ENCODE results near the gene TMC8.

TMC8 gene, protein sequence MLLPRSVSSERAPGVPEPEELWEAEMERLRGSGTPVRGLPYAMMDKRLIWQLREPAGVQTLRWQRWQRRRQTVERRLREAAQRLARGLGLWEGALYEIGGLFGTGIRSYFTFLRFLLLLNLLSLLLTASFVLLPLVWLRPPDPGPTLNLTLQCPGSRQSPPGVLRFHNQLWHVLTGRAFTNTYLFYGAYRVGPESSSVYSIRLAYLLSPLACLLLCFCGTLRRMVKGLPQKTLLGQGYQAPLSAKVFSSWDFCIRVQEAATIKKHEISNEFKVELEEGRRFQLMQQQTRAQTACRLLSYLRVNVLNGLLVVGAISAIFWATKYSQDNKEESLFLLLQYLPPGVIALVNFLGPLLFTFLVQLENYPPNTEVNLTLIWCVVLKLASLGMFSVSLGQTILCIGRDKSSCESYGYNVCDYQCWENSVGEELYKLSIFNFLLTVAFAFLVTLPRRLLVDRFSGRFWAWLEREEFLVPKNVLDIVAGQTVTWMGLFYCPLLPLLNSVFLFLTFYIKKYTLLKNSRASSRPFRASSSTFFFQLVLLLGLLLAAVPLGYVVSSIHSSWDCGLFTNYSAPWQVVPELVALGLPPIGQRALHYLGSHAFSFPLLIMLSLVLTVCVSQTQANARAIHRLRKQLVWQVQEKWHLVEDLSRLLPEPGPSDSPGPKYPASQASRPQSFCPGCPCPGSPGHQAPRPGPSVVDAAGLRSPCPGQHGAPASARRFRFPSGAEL

DNA sequence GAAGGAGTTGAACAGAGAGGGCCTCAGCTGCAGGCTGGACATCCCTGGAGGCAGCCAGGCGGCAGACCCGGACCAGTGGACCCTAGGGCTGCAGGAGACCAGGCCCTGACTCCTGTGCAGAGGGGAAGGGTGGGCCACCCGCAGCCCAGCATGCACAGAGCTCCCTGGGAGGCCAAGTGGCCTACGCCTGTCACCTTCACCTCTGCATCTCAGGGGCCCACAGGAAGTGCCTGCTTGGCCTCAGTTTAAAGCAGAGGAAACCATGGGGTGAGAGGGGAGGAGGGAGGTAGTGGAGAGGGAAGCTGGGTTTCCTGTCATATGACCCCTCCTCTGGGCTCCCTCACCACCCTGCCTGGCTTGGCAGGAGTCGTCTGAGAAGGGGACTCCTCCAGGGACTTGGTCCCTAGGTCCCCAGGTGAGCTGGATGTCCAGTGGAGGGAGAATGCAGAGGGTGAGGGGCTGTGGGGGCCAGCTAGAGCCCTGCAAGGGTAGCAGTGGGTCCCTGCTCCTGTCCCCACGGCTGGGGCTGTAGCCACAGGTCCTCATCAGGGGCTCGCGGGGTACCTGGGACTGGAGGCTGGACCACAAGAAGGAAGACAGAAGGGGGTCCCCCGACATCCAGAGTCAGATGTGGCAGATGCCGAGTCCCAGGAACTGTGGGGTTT lies at the start of gene TMC8:
TMC8 (plus strand) TSS at position 335 of the 665 bp plus-strand sequence. CDS start 818 bp downstream, outside the sequence.
- DNase-seq (ENCODE audit: low read depth), result peak; percentile 87

DNA sequence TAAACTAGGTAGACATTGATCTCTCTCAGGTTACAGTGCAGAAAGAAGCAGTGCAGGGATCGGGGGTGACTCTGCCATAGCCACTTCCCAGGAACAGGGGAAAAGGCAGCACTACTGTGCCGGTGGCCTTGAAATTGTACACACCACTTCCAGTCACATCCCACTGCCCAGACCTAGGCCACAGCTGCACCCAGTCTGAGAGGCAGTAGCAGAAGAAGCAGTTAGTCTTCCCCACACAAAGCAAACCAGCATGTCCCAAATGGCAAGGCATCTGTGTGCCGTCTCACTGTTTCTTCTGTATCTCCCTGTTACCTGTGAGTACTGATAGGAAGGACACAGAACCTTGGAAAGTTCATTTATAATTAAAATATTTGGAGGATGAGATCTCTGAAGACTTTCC lies 49.0 kb upstream of the TMC8 start:
- DNase-seq (ENCODE audit: low read depth), result no peak

DNA sequence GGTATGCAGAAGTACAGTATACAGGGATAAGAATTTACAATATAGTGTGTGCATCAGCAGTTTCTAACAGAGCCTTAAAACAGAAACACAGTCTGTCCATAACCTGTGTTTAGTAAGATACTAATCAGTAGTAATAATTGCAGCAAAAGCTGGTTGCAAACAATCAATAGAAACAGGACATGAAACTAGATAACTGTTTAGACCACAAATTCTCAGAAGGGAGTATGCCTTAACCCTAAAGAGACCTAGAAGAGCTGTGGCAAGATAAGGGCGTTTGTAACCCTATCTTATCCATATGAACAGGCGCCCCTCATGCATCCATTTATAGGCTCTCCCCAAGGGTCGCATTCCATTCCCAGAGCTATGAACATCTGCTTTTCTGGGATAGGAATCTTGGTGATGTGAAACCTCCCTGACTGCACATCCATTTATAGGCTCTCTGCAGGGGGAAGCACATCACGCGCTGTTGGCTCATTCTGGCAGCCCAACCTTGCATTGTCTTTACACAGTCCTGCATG lies 48.2 kb upstream of the TMC8 start:
- peak; percentile 63 for DNase-seq (ENCODE audit: low read depth)

DNA sequence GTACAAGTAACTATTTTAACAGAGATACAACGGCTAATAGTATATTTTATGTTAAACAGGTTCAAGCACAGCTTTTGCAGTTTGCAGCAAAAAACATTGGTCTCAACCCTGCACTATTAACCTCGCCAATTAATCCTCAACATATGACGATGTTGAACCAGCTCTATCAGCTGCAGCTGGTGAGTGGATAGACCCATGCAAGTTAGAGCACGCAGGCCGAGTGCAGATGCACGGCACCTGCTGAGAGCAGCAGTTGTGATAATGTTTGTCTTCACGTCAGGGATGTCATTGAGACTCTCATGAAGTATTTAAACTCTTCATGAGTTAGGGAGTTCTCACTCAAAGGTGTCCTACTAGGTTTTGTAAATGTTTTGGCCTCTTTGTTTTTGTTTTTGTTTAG lies 47.6 kb upstream of the TMC8 start:
- no peak for DNase-seq (ENCODE audit: low read depth)

DNA sequence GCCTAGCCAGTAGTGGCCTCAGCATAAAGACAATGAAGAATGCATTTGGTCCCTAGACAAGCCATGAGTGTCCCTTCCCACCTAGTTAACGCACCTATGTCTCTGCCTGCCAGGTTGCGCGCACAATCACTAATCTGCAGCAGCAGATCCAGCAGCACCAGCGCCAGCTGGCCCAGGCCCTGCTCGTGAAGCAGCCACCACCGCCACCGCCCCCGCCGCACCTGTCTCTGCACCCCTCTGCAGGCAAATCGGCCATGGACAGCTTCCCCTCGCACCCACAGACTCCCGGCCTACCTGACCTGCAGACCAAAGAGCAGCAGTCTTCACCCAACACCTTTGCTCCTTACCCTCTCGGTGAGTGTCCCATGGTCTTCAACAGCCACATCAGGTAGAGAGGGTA lies 43.8 kb upstream of the TMC8 start:
- no peak for DNase-seq (ENCODE audit: low read depth)

DNA sequence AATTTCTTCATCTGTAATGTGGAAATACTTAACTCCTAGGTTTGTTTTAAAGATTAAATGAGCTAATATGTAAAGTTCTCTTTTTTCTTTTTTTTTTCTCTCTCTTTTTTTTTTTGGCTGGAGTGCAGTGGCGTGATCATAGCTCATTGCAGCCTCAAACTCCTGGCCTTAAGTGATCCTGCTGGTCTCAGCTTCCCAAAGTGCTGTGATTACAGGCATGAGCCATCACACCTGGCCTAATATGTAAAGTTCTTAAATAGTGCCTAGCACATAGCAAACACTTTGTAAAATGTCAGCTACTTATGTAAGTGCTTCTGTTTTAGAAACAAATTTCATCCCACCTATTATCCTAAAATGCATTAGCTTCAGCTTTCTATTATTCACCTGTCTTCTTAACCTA lies 42.0 kb upstream of the TMC8 start:
- no peak for DNase-seq (ENCODE audit: low read depth)

DNA sequence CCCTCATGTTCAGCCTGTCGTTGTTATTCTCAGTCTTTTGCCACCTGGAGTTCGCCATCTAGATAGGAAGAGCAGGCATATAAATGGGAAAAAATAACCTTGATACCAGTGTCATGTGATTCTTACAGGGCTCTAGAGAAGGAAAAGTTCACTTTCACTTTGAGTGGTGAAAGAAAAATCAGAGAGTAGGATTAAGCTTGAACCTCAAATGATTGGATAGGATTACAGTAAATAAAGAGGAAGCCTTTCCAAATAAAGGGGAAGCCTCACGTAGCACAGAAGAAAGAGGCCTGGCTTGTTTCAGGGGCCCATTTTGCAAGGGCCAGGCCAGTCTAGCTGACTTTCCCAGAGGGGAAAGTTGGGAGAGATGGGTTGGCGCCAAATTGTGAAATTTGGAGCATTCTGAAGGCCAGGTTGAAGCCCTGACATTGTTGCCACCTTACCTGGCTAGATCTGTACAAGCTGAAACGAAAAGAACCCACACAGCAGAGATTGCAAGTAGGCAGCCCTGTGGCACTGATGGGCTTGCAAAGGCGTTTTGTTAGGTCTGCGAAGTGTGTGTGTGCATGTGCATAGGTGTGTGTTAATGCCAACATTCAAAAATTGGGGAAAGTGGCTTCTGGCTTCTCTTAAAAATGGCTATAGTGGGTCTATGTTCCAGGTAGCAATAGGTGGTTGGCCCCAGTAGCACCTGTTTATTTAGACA lies 40.8 kb upstream of the TMC8 start:
- no peak for DNase-seq (ENCODE audit: low read depth)

DNA sequence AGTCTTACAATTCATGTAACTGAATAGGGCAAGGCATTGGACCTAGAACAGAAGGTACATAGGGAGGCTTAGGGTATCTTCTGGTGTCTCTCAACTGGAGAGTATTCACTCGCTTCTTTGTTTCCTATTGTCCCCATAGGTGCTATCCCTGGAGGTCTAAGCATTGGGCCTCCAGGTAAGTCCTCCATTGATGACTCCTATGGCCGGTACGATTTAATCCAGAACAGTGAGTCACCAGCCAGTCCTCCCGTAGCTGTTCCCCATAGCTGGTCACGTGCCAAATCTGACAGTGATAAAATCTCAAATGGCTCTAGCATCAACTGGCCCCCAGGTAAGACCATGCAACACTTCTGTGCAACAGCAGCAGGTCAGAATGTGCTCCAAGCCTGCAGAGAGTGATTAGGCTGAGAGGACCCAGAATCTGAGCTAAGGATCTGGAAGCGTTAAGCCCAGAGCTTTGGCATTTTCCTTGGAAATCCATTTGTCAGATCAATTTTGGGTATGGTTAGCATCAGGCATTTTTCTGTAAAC lies 37.7 kb upstream of the TMC8 start:
- DNase-seq (ENCODE audit: low read depth), result no peak

DNA sequence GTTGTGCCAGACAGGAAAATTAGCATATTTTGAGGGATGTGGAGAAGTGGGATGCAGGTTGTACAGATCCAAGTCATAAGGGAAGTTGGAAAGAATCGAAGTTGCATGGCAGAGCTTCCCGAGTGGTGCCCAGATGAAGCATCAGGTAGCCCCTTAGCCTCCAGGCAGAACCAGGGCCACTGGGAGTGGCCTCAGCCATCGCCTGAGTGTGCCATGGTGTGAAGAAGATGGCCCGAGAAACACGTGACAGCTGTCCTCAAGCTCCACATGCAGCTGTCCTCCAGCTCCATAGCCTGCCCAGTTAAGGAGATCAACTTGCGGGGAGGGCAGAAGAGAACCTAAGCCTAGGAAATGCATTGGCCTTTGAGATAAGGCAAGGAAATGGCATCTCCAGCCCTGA lies 35.5 kb upstream of the TMC8 start:
- no peak for DNase-seq (ENCODE audit: low read depth)

DNA sequence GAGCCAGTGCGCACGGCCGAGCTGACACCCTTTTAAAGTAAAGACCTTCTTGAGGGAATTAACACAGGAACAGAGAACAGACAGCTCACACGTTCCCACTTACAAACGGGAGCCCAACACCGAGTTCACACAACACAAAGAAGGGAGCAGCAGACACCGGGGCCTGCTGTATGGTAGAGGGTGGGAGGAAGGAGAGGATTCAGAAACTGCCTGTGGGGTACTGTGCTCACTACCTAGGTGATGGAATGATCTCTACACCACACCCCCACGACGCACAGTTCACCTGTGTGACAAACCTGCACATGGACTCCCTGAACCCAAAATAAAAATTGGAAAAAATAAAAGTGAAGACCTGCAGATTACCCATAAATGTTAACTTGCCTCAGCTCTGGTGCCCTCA lies 34.5 kb upstream of the TMC8 start:
- no peak for DNase-seq (ENCODE audit: low read depth)

DNA sequence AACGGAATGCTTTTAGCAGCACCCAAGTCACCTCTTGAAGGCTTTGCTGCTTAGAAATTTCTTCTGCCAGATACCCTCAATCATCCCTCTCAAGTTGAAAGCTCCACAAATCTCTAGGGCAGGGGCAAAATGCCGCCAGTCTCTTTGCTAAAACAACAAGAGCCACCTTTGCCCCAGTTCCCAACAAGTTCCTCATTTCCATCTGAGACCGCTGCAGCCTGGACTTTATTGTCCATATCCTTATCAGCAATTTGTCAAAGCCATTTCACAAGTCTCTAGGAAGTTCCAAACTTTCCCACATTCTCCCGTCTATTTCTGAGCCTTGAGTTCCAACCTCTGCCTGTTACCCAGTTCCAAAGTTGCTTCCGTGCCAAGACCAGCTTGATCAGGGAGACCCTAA lies 29.5 kb upstream of the TMC8 start:
- DNase-seq (ENCODE audit: low read depth), result no peak

DNA sequence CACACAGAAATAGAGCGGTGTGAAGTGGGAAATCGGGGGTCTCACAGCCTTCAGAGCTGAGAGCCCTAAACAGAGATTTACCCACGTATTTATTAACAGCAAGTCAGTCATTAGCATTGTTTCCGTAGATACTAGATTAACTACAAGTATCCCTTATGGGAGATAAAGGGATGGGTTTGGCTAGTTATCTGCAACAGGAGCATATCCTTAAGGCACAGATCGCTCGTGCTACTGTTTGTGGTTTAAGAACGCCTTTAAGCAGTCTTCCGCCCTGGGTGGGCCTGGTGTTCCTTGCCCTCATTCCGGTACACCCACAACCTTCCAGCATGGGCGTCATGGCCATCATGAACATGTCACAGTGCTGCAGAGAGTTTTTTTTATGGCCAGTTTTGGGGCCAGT lies 29.0 kb upstream of the TMC8 start:
- no peak for DNase-seq (ENCODE audit: low read depth)

DNA sequence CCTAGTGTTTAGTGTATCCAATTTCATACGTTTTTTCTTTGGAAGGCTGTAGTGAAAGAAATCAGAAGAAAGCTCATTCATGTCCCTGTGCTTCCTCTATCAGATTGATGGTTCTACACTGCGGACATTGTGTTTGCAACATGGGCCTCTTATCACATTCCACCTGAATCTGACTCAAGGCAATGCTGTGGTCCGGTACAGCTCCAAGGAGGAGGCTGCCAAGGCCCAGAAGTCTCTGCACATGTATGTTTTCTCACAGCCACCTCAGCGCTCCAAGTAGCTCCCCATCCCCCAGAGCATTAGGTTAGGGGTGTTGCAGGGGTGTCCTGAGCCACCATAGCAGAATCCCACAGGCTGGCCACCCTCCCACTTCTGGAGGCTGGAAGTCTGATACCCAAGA lies 27.3 kb upstream of the TMC8 start:
- no peak for DNase-seq (ENCODE audit: low read depth)

DNA sequence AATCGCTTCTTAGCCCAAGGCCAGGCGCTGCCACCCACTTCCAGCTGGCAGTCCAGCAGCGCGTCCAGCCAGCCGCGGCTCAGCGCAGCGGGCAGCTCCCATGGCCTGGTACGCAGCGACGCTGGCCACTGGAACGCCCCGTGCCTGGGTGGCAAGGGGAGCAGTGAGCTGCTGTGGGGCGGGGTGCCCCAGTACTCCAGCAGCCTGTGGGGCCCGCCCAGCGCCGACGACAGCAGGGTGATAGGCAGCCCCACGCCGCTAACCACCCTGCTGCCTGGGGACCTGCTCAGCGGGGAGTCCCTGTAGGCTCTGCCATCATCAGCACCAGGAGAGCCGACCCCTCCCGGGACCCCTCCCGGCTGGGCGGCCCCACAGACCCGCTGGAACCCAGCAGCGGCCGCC lies 26.0 kb upstream of the TMC8 start:
- no peak for DNase-seq (ENCODE audit: low read depth)

DNA sequence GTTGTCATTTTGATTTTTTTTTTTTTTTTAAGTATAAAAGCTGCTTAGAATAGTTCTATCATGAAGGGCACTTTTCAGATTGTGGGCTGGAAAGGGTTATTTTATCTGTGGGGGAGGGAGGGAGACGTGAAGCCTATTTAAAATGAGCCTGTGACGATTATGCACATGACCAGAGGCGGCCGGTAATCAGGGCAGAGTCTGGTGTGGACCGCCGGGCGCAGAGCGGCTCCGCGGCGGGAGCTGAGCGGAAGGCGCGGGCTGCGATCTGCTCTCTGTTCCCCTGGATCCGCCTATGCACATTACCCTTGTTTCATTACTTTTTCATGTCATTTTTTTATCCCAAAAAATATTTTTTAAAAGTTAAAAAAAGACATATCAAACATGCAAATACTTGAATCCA lies 25.5 kb upstream of the TMC8 start:
- DNase-seq (ENCODE audit: low read depth), result no peak

DNA sequence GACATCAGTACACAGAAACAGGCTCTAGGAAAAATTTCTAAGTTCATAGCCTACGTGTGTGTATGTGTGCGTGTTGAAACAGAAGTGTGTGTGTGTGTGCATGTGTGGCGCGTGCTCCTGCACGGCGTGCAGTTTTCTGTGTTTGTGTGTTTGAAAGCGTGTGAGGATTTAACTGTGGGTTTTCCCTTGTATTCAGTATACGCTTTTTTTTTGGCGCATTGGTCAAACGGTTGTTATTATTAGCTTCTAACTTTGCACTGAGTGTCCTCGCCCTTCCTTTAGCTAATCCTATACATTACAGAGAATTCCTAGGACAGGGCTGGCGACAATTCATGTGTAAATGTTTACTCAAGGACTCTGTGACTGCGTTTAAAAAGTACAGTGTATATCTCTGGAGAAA lies 25.0 kb upstream of the TMC8 start:
- DNase-seq (ENCODE audit: low read depth), result no peak

DNA sequence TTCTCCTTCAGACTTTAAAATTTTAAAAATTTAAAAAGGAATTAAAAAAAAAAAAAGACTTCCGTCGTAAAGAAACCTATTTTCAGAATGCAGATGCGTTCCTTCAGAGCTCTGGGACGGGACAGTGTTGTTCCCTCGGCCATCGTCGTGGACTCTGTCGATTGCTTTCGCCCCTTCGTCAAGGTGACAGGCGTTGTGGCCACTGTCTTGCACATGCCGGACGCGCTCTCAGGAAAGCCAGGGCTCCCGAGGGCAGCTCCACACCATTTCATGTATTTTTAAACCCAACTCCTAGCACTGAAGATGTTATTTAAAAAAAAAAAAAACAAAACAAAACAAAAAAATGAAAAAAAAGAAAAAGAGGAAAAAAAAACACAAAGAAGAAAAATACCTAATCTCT lies 24.4 kb upstream of the TMC8 start:
- DNase-seq (ENCODE audit: low read depth), result no peak

DNA sequence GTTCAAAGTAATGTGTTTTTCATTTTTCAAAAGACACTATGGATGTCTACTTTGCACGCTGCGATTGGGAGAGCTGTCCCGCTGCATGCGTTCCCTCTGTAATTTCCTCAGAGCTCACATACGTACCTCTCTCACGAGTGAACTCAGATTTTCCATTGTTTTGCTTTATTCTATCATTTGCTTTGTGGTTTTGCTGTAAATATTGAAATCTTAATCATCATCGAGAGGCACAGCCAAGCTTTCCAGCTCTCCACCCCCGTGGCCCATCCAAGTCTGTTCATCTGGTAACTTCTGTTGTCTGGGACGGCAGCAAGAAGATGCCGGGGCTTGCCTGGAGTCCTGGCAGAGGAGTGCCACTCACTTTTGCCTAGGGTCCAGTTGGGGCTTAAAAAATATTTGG lies 23.1 kb upstream of the TMC8 start:
- DNase-seq (ENCODE audit: low read depth), result no peak

DNA sequence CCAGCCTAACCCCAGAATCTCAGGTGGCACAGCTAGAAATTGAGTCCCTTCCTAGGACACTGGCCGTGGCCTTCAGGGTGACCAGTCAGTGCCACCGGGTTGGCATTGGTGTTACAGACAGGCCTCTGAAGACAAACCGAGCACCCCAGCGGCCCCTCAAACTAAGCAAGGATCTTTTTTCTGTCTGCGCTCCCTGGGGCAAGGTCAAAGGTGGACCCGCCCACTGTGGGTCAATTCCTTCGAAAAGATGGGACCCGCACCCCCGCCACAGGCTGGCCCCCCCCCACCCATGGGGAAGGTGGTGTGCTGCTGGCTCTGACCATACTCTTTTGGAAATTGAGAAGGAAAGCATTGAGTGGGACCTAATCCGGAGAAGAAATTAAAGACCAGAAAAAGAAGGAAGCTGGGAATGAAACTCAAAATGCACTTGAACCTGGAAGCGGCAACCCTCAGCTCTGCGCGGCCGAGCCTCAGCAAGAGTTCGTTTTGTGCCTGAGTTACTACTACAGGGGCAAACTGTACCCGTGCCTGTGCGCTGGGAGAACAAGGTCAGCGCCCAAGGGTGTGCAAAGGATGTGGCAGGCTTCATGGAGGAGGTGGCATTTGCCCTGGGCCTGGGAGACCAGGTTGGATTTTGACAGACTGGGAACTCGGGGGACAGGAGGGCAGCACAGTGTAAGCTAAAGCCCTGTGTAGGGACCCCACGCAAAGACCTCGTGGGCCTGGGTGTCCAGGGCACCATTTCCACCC lies 22.4 kb upstream of the TMC8 start:
- no peak for DNase-seq (ENCODE audit: low read depth)

DNA sequence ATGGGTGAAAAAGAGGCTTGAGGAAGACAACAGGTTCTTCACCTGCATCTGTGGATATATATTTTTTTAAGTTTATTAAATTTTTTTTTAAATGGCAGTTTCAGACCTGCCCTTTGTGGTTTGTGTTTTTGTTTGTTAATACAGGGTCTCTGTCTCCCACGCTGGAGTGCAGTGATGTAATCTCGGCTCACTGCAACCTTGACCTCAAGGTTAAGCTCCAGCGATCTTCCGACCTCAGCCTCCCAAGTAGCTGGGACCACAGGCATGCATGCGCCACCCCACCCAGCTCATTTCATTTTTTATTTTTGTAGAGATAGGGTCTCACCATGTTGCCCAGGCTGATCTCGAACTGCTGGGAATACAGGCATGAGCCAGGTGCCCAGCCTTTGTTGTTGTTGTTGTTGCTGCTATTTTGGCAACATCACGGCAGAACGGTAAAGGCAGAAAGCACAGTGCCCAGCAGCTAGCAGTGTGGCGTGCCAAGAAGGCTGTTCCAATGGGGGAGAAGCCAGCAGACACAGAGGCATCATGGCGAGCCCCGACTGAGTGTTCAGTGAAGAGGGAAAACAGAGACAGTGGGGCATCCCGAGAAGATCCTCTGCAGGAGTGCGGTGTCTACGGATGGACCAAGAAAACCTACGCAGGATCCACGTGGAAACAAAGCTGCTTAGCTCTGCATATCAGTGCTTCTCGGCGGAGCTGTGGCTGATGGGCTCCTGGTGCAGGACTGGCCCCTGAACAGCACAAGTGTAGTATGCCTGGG lies 21.7 kb upstream of the TMC8 start:
- no peak for DNase-seq (ENCODE audit: low read depth)

DNA sequence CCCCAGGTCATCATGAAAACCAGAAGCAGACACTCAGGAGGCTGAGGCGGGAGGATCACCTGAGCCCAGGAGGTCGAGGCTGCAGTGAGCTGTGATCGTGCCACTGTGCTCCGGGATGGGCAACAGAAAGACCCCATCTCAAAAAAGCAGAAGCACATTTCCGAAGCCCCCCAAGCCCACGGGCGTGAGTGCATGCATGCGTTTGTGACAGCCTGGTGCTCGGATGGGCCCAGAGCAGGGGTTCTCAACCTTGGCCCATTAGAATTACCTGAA lies 21.1 kb upstream of the TMC8 start:
- no peak for DNase-seq (ENCODE audit: low read depth)
